Measurements from ENCODE around the gene BCAM.

GRCh38 chr19:44847144-44848035, 38.5 kb downstream of the BCAM start:
- TF ChIP-seq CTCF (IDR thresholded peaks at IDR 0.05; ENCODE audit: low read depth, low read length, poor library complexity, severe bottlenecking) = no peak
- no peak for TF ChIP-seq EZH2phosphoT487 (IDR thresholded peaks at IDR 0.05; ENCODE audit: borderline replicate concordance, low read length)
